ENCODE results near the gene RNF152. TPM values are rescaled to one million over a fixed set of nuclear protein-coding genes. Genes with fewer than 3 reads are reported as not detected.

The RNF152 gene
- total and polyA plus RNA-seq, 2 donors (not counting 3 experiments of a cell fraction or from before 2014, with no cell fraction given) = 20.8 to 27.5 TPM

- intact Hi-C loops (cut with micrococcal nuclease) (no loop called here), dilution Hi-C loops (cut with MboI; ENCODE audit: extremely low pct_ligation_motif_present, low sequenced_read_pairs) (no loop called here)
- POLR2A ChIA-PET = no interaction called here
- Histone ChIP-seq H3K9me3 (replicated peaks; ENCODE audit: control insufficient read depth, insufficient read depth, low read length) (no peaks in the 10 kb centered on the region), H3K36me3 (ENCODE audit: control insufficient read depth in 2 of 2, extremely low read depth in 1 of 2, insufficient read depth in 2 of 2, low read length in 2 of 2) (no peaks in the 10 kb centered on the region), H3K9me1 (replicated peaks; ENCODE audit: control insufficient read depth, extremely low read depth, insufficient read depth, low read length) (no peaks in the 10 kb centered on the region), H3K79me2 (ENCODE audit: control insufficient read depth, insufficient read depth, low read length) (peaks cover 56% of the 10 kb centered on the region), H3K4me3 (replicated peaks in 1 of 3; ENCODE audit: insufficient read depth in 1 of 3, low read depth in 1 of 3, low read length in 3 of 3) (no peak overlapping the region), H3K4me1 (ENCODE audit: control insufficient read depth, extremely low read depth, insufficient read depth, low read length) (no peaks in the 10 kb centered on the region), H4K20me1 (replicated peaks; ENCODE audit: control insufficient read depth, extremely low read depth, insufficient read depth, low read length) (no peaks in the 10 kb centered on the region), H3K27me3 (ENCODE audit: control insufficient read depth in 2 of 2, insufficient read depth in 2 of 2, low read length in 2 of 2) (no peaks in the 10 kb centered on the region), H2AFZ (ENCODE audit: low read depth, low read length) (no peak overlapping the region), H3K9ac (replicated peaks; ENCODE audit: extremely low read depth, insufficient read depth, low read length) (no peak overlapping the region), H3K4me2 (ENCODE audit: insufficient read depth, low read length) (no peak overlapping the region), H3K27ac (ENCODE audit: insufficient read depth, low read depth, low read length) (no peak overlapping the region)
- TF ChIP-seq POLR2AphosphoS5 (IDR thresholded peaks at IDR 0.05; ENCODE audit: insufficient read depth, low read depth, low read length) = no peak
- TF ChIP-seq EZH2 (IDR thresholded peaks at IDR 0.05; ENCODE audit: borderline replicate concordance, low read depth, low read length, severe bottlenecking) = no peak
- TF ChIP-seq MYC (IDR thresholded peaks at IDR 0.05; ENCODE audit: low read depth, low read length) = no peak
- no peak for TF ChIP-seq GATA2 (IDR thresholded peaks at IDR 0.05; ENCODE audit: insufficient read depth, insufficient read length, low read depth, low read length)
- no peak for TF ChIP-seq JUN (IDR thresholded peaks at IDR 0.05; ENCODE audit: borderline replicate concordance, insufficient read depth, insufficient read length, low read depth)
- no peak for TF ChIP-seq FOS (IDR thresholded peaks at IDR 0.05; ENCODE audit: borderline replicate concordance, insufficient read depth, low read length)
- no peak for TF ChIP-seq POLR2A (IDR thresholded peaks at IDR 0.05; ENCODE audit: low read depth, low read length)
- no peak for TF ChIP-seq CTCF (IDR thresholded peaks at IDR 0.05; ENCODE audit: extremely low read depth in 1 of 2, insufficient read depth in 1 of 2, low read depth in 1 of 2, low read length in 2 of 2)
- no peak for TF ChIP-seq MAX (IDR thresholded peaks at IDR 0.05; ENCODE audit: insufficient read depth, insufficient read length)
- FAIRE-seq = no peak
- CTCF ChIA-PET = no interaction called here
- DNase-seq (ENCODE audit: low read depth, low spot score) = no peak
- BruUV-seq (replicated peaks) = no TSS peak
Observed at GRCh38 chr18:61851279-61851678, 41.5 kb downstream of the RNF152 start.
